Esophagus squamous epithelium (tissue), 4 donors: ENCODE data around the gene ERF.
A peak's percentile ranks its signal among the peaks of the same experiment; 100 is the strongest.

Source experiments
- CTCF ChIP-seq, 6 experiments: fragments of 450-650 bp in 4 of 6; fragments of 200-600 bp in 2 of 6; sonication (generic) in 2 of 6; IDR thresholded peaks; one replicate each; pipeline ENCODE4 v1.5.1; 2016 to 2019; ENCODE audit warnings: antibody characterized with exemption in 6 of 6, mild to moderate bottlenecking in 4 of 6, moderate library complexity in 4 of 6
- POLR2A ChIP-seq, 4 donors: fragments of 450-650 bp; IDR thresholded peaks; one replicate each; pipeline ENCODE4 v1.6.1; 2017; ENCODE audit warnings: antibody characterized with exemption in 4 of 4, mild to moderate bottlenecking in 4 of 4, moderate library complexity in 3 of 4

GRCh38 chr19:42219812-42220750 lies 34.8 kb downstream of the ERF start, which contains the start of gene ZNF526:
- TF ChIP-seq CTCF (IDR thresholded peaks at IDR 0.05) (no peak), POLR2A (IDR thresholded peaks at IDR 0.05) (peak in 2 of 4 donors; percentile 58 to 74)
